H1 (cell line): Measurements from ENCODE around the gene PIGZ. TPM values are rescaled to one million over a fixed set of nuclear protein-coding genes. Genes with fewer than 3 reads are reported as not detected.

ENCODE experiments used
- CTCF ChIA-PET: fragments of 300-600 bp; sonication (Branson Sonifier 250); formaldehyde crosslinking; loops from one replicate; lab custom pipeline; 2021; ENCODE audit not compliant: partially characterized antibody; lab: Charles Lee
- POLR2A ChIA-PET: fragments of 300-600 bp; sonication (Branson Sonifier 250); formaldehyde crosslinking; loops from one replicate; lab custom pipeline; 2021; ENCODE audit warnings: inconsistent platforms; ENCODE audit not compliant: partially characterized antibody; lab: Charles Lee
- DNase-seq, 2 experiments: peaks; one replicate each; pipeline versions ENCODE4 v3.0.0 to v3.0.0-alpha.2; 2010 to 2022; ENCODE audit warnings: low spot score in 2 of 2, low read depth in 1 of 2, mixed read lengths in 1 of 2
- FAIRE-seq: peaks from 2 replicates; lab custom pipeline; 2011; peaks lifted over from hg19 to GRCh38; lab: Jason Lieb, UNC
- H2AFZ ChIP-seq: 2 replicates; pipeline ENCODE4 v1.8.1; 2012; ENCODE audit warnings: low read length, inconsistent platforms
- H2AK5ac ChIP-seq: 2 replicates; pipeline ENCODE4 v1.6.1; 2013; ENCODE audit warnings: low read depth, low read length
- H2BK120ac ChIP-seq: replicated peaks from 2 replicates; pipeline ENCODE3; 2013; ENCODE audit warnings: low read depth, low read length, inconsistent platforms
- H2BK12ac ChIP-seq: 2 replicates; pipeline ENCODE4 v1.6.1; 2013; ENCODE audit warnings: low read depth, low read length
- H2BK15ac ChIP-seq: 2 replicates; pipeline ENCODE4 v1.6.1; 2013; ENCODE audit warnings: low read length
- H2BK20ac ChIP-seq: 2 replicates; pipeline ENCODE4 v1.6.1; 2013; ENCODE audit warnings: low read length
- H2BK5ac ChIP-seq: 2 replicates; pipeline ENCODE4 v1.6.1; 2013; ENCODE audit warnings: low read depth, low read length
- H3K14ac ChIP-seq: 2 replicates; pipeline ENCODE4 v1.6.1; 2013; ENCODE audit warnings: inconsistent platforms; ENCODE audit not compliant: insufficient read length
- H3K18ac ChIP-seq: 2 replicates; pipeline ENCODE4 v1.6.1; 2013; ENCODE audit warnings: low read length; ENCODE audit errors: extremely low read depth
- H3K23ac ChIP-seq: 2 replicates; pipeline ENCODE4 v1.6.1; 2013; ENCODE audit warnings: inconsistent platforms; ENCODE audit not compliant: insufficient read length
- H3K23me2 ChIP-seq: 2 replicates; pipeline ENCODE4 v1.6.1; 2013; ENCODE audit warnings: low read depth, low read length
- H3K27ac ChIP-seq: 2 replicates; pipeline ENCODE4 v1.6.1; 2011; ENCODE audit warnings: low read depth, low read length, inconsistent platforms
- H3K27me3 ChIP-seq, 4 experiments: replicated peaks in 1 of 4; 1 replicate in 1 of 4; 2 replicates in 3 of 4; pipeline versions ENCODE4 v1.6.1 to v1.8.1; 2011 to 2013; ENCODE audit warnings: low read length in 3 of 4, mild to moderate bottlenecking in 3 of 4, inconsistent platforms in 2 of 4, mixed read lengths in 2 of 4, moderate library complexity in 1 of 4; ENCODE audit not compliant: control insufficient read depth in 3 of 4, insufficient read depth in 3 of 4; ENCODE audit errors: extremely low read depth in 1 of 4
- H3K36me3 ChIP-seq, 4 experiments: 2 replicates each; pipeline versions ENCODE4 v1.6.1 to v1.8.1; 2011 to 2013; ENCODE audit warnings: mild to moderate bottlenecking in 4 of 4, low read length in 3 of 4, moderate library complexity in 2 of 4, control low read depth in 1 of 4, inconsistent platforms in 1 of 4; ENCODE audit not compliant: insufficient read depth in 4 of 4, control insufficient read depth in 2 of 4
- H3K4ac ChIP-seq: replicated peaks from 2 replicates; pipeline ENCODE3; 2013; ENCODE audit warnings: low read length, low read depth, mixed read lengths, inconsistent platforms; ENCODE audit not compliant: insufficient read length
- H3K4me1 ChIP-seq, 4 experiments: replicated peaks in 1 of 4; 1 replicate in 1 of 4; 2 replicates in 3 of 4; pipeline versions ENCODE4 v1.6.1 to v1.8.1; 2011 to 2013; ENCODE audit warnings: low read length in 3 of 4, inconsistent platforms in 2 of 4, mixed read lengths in 1 of 4; ENCODE audit not compliant: insufficient read depth in 4 of 4, control insufficient read depth in 3 of 4
- H3K4me2 ChIP-seq, 2 experiments: 2 replicates each; pipeline versions ENCODE4 v1.6.1 to v1.8.1; 2011 to 2013; ENCODE audit warnings: low read depth in 2 of 2, low read length in 2 of 2, control low read depth in 1 of 2, inconsistent platforms in 1 of 2, mild to moderate bottlenecking in 1 of 2; ENCODE audit not compliant: insufficient read depth in 1 of 2
- H3K4me3 ChIP-seq, 4 experiments: fragments of 200-600, 300-600 bp in 1 of 4; sonication (generic), shearing (Covaris generic), sonication (Bioruptor Twin) in 1 of 4; 2 replicates each; pipeline versions ENCODE4 v1.5.1 to v1.8.1; 2011 to 2016; ENCODE audit warnings: low read length in 4 of 4, low read depth in 3 of 4, control low read depth in 2 of 4, inconsistent platforms in 2 of 4, mild to moderate bottlenecking in 2 of 4, mixed read lengths in 1 of 4, moderate library complexity in 1 of 4; ENCODE audit not compliant: insufficient read depth in 2 of 4; ENCODE audit errors: extremely low read depth in 1 of 4
- H3K56ac ChIP-seq: replicated peaks from 2 replicates; pipeline ENCODE3; 2013; ENCODE audit warnings: low read depth, mild to moderate bottlenecking, mixed read lengths, low read length, inconsistent platforms; ENCODE audit not compliant: insufficient read length
- H3K79me1 ChIP-seq: 2 replicates; pipeline ENCODE4 v1.6.1; 2013; ENCODE audit warnings: low read depth, low read length, control low read depth
- H3K79me2 ChIP-seq, 2 experiments: 2 replicates each; pipeline versions ENCODE4 v1.6.1 to v1.8.1; 2012 to 2013; ENCODE audit warnings: low read length in 2 of 2, mild to moderate bottlenecking in 2 of 2, inconsistent platforms in 1 of 2; ENCODE audit not compliant: insufficient read depth in 2 of 2, control insufficient read depth in 1 of 2
- H3K9ac ChIP-seq, 4 experiments: replicated peaks in 1 of 4; 1 replicate in 1 of 4; 2 replicates in 3 of 4; pipeline versions ENCODE4 v1.6.1 to v1.8.1; 2011 to 2013; ENCODE audit warnings: low read depth in 3 of 4, low read length in 3 of 4, control low read depth in 2 of 4, mild to moderate bottlenecking in 2 of 4, moderate library complexity in 2 of 4, inconsistent platforms in 1 of 4; ENCODE audit errors: extremely low read depth in 1 of 4
- H3K9me3 ChIP-seq, 2 experiments: 2 replicates each; pipeline versions ENCODE4 v1.6.1 to v1.8.1; 2012 to 2013; ENCODE audit warnings: mild to moderate bottlenecking in 2 of 2, moderate library complexity in 2 of 2, control low read depth in 1 of 2, inconsistent platforms in 1 of 2, low read depth in 1 of 2, low read length in 1 of 2, mixed read lengths in 1 of 2; ENCODE audit not compliant: insufficient read depth in 2 of 2
- H4K20me1 ChIP-seq, 2 experiments: replicated peaks in 1 of 2; 2 replicates each; pipeline versions ENCODE3 to v1.8.1; 2011 to 2013; ENCODE audit warnings: inconsistent platforms in 2 of 2, low read length in 2 of 2, mild to moderate bottlenecking in 1 of 2; ENCODE audit not compliant: insufficient read depth in 2 of 2, control insufficient read depth in 1 of 2
- H4K5ac ChIP-seq: 2 replicates; pipeline ENCODE4 v1.6.1; 2013; ENCODE audit warnings: low read length, low read depth, mixed read lengths, inconsistent platforms; ENCODE audit not compliant: insufficient read length
- H4K8ac ChIP-seq: 2 replicates; pipeline ENCODE4 v1.8.0; 2013; ENCODE audit warnings: mild to moderate bottlenecking, moderate library complexity, low read length, inconsistent platforms; ENCODE audit not compliant: insufficient read depth; ENCODE audit errors: extremely low read depth
- H4K91ac ChIP-seq: replicated peaks from 2 replicates; pipeline ENCODE3; 2013; ENCODE audit warnings: low read length, mixed read lengths, inconsistent platforms; ENCODE audit not compliant: insufficient read length
- HDAC2 ChIP-seq, 2 experiments: fragments of 300-600 bp in 1 of 2; sonication (generic) in 1 of 2; IDR thresholded peaks; 2 replicates each; pipeline ENCODE4 v1.6.1; 2011 to 2012; ENCODE audit warnings: low read depth in 2 of 2, low read length in 2 of 2, mild to moderate bottlenecking in 2 of 2, moderate library complexity in 2 of 2, borderline replicate concordance in 1 of 2, inconsistent platforms in 1 of 2
- JUN ChIP-seq: IDR thresholded peaks from 2 replicates; pipeline ENCODE4 v1.6.1; 2011; ENCODE audit warnings: low read depth, mild to moderate bottlenecking, improper control_type of control experiment, low read length
- NANOG ChIP-seq: IDR thresholded peaks from 2 replicates; pipeline ENCODE4 v1.6.1; 2011; ENCODE audit warnings: low read length, low read depth, mild to moderate bottlenecking, inconsistent platforms; ENCODE audit not compliant: insufficient read depth, poor library complexity, severe bottlenecking
- PHF8 ChIP-seq: fragments of 200-600 bp; sonication (generic); conservative IDR thresholded peaks from 2 replicates; pipeline ENCODE4 v1.7.1; 2012; ENCODE audit warnings: low read depth, mild to moderate bottlenecking, inconsistent platforms, low read length, moderate library complexity
- TAF7 ChIP-seq: optimal IDR thresholded peaks from 2 replicates; pipeline ENCODE3; 2011; ENCODE audit warnings: low read depth, mild to moderate bottlenecking, inconsistent platforms, low read length, moderate library complexity, borderline replicate concordance
- WGBS, 2 experiments: shearing (Covaris generic) in 1 of 2; methylation state at CpG; one replicate each; pipeline versions ENCODE4 v1.1.6 to v1.1.7; 2013 to 2015; ENCODE audit warnings: low lambda C conversion rate in 2 of 2, mixed read lengths in 2 of 2, inconsistent platforms in 1 of 2, low coverage in 1 of 2, missing lambda C conversion rate in 1 of 2; ENCODE audit not compliant: insufficient replicate concordance in 2 of 2, insufficient coverage in 1 of 2, insufficient read length in 1 of 2; ENCODE audit errors: extremely low coverage in 1 of 2, missing lambda C conversion rate in 1 of 2; 5-methylcytosine and 5-hydroxymethylcytosine counted together
- polyA plus RNA-seq, 7 experiments: library from polyadenylated mRNA; depleted of rRNA in 3 of 7; stranded (reverse) in 5 of 7; unstranded in 2 of 7; fragments of >200 nt in 5 of 7; fragments of 200-250 nt in 2 of 7; gene quantifications; 1 replicate in 5 of 7; 2 replicates in 1 of 7; 4 replicates in 1 of 7; pipeline versions ENCODE4 v1.2.1 to v1.2.3, GENCODE V29; 2011 to 2013; ENCODE audit warnings: missing spikeins in 2 of 7, mixed read lengths in 2 of 7
- total RNA-seq: library from RNA; stranded (reverse); fragmentation: NEBNext Ultra II Directional; extraction: Animal tissue kit (Norgen Biotek cat#: 25700); gene quantifications from 2 replicates; pipeline ENCODE4 v1.2.1, GENCODE V29; 2021
- TF ChIP-seq, protein P1 (sequence below): IDR thresholded peaks from 2 replicates; pipeline ENCODE4 v1.6.1; 2012; ENCODE audit warnings: low read length, inconsistent platforms

The PIGZ gene
- total and polyA plus RNA-seq, 2 of the 8 experiments (the other 6 are each of a cell fraction or from before 2014, with no cell fraction given), result 0.32 TPM; not detected in 1

DNA sequence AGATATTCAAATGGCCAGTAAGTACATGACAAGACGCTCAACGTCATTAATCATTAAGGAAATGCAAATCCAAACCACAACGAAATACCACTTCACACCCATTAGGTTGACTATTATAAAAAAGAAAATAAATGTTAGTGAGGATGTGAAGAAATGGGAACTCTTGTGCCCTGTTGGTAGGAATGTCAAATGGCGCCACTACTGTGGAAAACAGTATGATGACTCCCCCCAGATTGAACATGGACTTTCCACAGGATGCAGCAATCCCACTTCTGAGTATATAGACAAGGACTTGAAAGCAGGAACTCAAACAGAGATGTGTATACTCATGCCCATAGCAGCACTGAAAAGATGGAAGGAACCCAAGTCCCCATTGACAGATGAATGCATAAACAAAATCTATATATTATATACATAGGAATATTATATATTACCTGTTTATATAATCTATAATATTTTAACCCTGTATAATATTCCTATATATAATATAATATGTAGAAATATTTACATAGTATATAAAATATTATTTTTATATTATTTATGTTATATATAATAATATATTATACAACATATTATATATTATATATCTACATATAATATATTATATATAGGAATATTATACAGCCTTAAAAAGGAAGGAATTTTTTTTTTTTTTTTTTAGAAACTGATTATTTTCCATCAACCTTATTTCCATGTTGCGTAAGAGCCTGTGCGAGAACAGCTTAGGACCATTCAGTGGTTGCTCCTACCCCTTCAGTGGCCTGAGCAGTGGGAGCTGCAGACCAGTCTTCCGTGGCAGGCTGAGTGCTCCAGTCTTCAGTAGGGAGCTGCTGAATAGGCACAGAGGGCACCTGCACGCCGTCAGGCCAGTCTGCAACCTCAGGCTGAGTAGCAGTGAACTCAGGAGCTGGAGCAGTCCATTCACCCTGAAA is 17.6 kb upstream of the PIGZ start:
- H3K79me2 ChIP-seq, result no peaks in the 10 kb centered on the region
- no peak overlapping the region for H2BK120ac ChIP-seq
- no peak overlapping the region; the same call in 1 of the 2 replicates for H4K8ac ChIP-seq
- H2BK20ac ChIP-seq, result no peak overlapping the region
- no peak overlapping the region for H3K56ac ChIP-seq
- H2AFZ ChIP-seq, result no peak overlapping the region
- no peak overlapping the region for H2AK5ac ChIP-seq
- H3K9me3 ChIP-seq, result no peaks in the 10 kb centered on the region
- H4K91ac ChIP-seq, result no peak overlapping the region
- peaks cover 0 to 1% of the 10 kb centered on the region in 2 experiments for H4K20me1 ChIP-seq
- H3K14ac ChIP-seq, result no peak overlapping the region
- H3K36me3 ChIP-seq, result no peaks in the 10 kb centered on the region
- no peaks in the 10 kb centered on the region for H3K23me2 ChIP-seq
- H3K4me3 ChIP-seq, result no peak overlapping the region
- no peaks in the 10 kb centered on the region for H3K4me1 ChIP-seq
- no peak overlapping the region for H2BK12ac ChIP-seq
- DNase-seq (no peak), FAIRE-seq (no peak)
- H2BK15ac ChIP-seq, result no peak overlapping the region
- H3K4me2 ChIP-seq, result no peak overlapping the region
- no peak overlapping the region for H3K4ac ChIP-seq
- H3K9ac ChIP-seq, result no peak overlapping the region
- H4K5ac ChIP-seq, result no peak overlapping the region
- H3K23ac ChIP-seq, result no peak overlapping the region
- POLR2A ChIA-PET, result no interaction called here
- no peaks in the 10 kb centered on the region for H3K79me1 ChIP-seq
- 94% methylated on average over 9 of the region's 9 CpGs; no CpG with 5 or more reads in 1 of the 2 experiments for whole genome bisulfite sequencing, 2 experiments
- H3K18ac ChIP-seq, result no peak overlapping the region
- H2BK5ac ChIP-seq, result no peak overlapping the region
- CTCF ChIA-PET, result interaction anchor here (0.7 to 1.5 kb wide), 9 partner anchors 8 to 945 kb away, joined by 3 to 5 read pairs (median 4); no protein-coding TSS in a partner anchor
- no peak overlapping the region for H3K27ac ChIP-seq
- H3K27me3 ChIP-seq, result no peaks in the 10 kb centered on the region
- TF ChIP-seq, protein P1, sequence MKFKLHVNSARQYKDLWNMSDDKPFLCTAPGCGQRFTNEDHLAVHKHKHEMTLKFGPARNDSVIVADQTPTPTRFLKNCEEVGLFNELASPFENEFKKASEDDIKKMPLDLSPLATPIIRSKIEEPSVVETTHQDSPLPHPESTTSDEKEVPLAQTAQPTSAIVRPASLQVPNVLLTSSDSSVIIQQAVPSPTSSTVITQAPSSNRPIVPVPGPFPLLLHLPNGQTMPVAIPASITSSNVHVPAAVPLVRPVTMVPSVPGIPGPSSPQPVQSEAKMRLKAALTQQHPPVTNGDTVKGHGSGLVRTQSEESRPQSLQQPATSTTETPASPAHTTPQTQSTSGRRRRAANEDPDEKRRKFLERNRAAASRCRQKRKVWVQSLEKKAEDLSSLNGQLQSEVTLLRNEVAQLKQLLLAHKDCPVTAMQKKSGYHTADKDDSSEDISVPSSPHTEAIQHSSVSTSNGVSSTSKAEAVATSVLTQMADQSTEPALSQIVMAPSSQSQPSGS, result no peak
- TF ChIP-seq TAF7 (no peak), PHF8 (no peak), HDAC2 (IDR thresholded peaks at IDR 0.05; ENCODE audit: borderline replicate concordance in 1 of 2, low read depth in 2 of 2, low read length in 2 of 2) (no peak), JUN (no peak), NANOG (no peak)
